ENCODE measurements around the gene HDAC9. TPM values are rescaled to one million over a fixed set of nuclear protein-coding genes. Genes with fewer than 3 reads are reported as not detected.

HDAC9 gene
- total RNA-seq, 2 donors from 2014 or later, result 4.9 to 12.9 TPM

DNA sequence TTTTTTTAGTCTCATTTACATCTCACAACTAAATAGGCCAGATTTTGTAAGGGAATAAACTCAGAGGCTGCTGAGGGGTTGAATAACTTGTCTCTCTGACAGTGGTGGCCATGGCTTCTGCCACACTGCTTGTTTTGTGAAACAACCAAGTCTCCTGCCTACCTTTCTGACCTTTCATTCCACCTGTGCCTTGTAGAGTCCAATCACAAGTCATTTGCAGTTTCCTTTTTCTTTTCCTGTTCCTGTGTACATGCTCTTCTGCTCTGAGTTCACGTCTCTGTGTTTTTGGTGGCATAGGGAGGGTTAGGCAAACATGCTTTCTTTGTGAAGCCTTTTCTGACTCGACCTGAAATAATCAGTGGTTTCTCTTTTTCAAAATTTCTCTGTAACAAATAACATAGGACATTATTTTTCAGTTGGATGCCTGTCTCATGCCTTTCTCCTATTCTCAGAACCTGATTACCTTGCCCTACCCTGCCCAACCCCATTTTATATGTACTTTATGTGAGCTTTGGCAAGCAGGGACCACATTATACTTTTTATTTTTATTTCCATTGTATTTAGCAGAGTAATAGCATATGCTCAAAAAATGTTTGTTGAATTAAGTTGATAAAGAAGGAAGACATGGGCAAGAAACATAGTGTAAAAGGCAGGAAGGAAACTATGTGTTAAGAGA is 81.7 kb downstream of the HDAC9 start:
- no peaks in the 10 kb centered on the region for H3K27me3 ChIP-seq
- DNase-seq (no peak), ATAC-seq (no peak)
- TF ChIP-seq, protein P1, sequence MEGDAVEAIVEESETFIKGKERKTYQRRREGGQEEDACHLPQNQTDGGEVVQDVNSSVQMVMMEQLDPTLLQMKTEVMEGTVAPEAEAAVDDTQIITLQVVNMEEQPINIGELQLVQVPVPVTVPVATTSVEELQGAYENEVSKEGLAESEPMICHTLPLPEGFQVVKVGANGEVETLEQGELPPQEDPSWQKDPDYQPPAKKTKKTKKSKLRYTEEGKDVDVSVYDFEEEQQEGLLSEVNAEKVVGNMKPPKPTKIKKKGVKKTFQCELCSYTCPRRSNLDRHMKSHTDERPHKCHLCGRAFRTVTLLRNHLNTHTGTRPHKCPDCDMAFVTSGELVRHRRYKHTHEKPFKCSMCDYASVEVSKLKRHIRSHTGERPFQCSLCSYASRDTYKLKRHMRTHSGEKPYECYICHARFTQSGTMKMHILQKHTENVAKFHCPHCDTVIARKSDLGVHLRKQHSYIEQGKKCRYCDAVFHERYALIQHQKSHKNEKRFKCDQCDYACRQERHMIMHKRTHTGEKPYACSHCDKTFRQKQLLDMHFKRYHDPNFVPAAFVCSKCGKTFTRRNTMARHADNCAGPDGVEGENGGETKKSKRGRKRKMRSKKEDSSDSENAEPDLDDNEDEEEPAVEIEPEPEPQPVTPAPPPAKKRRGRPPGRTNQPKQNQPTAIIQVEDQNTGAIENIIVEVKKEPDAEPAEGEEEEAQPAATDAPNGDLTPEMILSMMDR (IDR thresholded peaks at IDR 0.05), result no peak
- no peak for TF ChIP-seq POLR2A (IDR thresholded peaks at IDR 0.05)
- H3K27ac ChIP-seq, result no peak overlapping the region
- H3K4me1 ChIP-seq, result peaks cover 5% of the 10 kb centered on the region
- H3K36me3 ChIP-seq (replicated peaks in 1 of 2; ENCODE audit: insufficient read depth in 1 of 2, low read depth in 2 of 2), result no peaks in the 10 kb centered on the region
- WGBS, 2 donors, result 27 to 54% methylated on average over 2 of the region's 2 CpGs
- H3K9me3 ChIP-seq, result no peaks in the 10 kb centered on the region
- intact Hi-C loops (cut with DNase I), result no loop called here
- no peak overlapping the region for H3K4me3 ChIP-seq

DNA sequence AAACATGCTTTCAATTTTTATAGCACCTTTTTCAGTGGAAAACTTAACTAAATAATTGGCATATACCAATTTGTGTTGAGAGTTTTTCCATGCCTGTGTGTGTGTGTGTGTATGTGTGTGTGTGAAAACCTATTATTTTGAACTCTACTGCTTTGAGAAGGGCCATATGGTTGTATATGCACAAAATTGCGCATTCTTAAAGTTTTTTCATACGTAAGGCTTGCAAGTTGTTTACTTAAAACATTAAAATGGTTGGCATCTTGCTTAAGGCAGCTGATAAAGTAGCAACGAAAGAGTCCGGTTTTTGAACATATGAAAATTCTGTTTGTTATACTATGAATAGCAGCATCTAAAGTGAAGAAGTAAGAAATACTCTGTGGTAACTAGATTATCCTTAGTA is 84.1 kb downstream of the HDAC9 start:
- TF ChIP-seq POLR2A (IDR thresholded peaks at IDR 0.05), result no peak
- TF ChIP-seq, protein P1 (IDR thresholded peaks at IDR 0.05), result no peak
- DNase-seq, result no peak
- intact Hi-C loops (cut with DNase I), result no loop called here
- H3K4me3 ChIP-seq, result no peak overlapping the region
- H3K4me1 ChIP-seq, result peaks cover 5% of the 10 kb centered on the region
- H3K27ac ChIP-seq, result no peak overlapping the region
- no peaks in the 10 kb centered on the region for H3K27me3 ChIP-seq
- no peaks in the 10 kb centered on the region for H3K9me3 ChIP-seq
- no peak for ATAC-seq
- 60 to 64% methylated on average over 4 of the region's 4 CpGs for WGBS, 2 donors
- H3K36me3 ChIP-seq (replicated peaks in 1 of 2; ENCODE audit: insufficient read depth in 1 of 2, low read depth in 2 of 2), result no peaks in the 10 kb centered on the region

DNA sequence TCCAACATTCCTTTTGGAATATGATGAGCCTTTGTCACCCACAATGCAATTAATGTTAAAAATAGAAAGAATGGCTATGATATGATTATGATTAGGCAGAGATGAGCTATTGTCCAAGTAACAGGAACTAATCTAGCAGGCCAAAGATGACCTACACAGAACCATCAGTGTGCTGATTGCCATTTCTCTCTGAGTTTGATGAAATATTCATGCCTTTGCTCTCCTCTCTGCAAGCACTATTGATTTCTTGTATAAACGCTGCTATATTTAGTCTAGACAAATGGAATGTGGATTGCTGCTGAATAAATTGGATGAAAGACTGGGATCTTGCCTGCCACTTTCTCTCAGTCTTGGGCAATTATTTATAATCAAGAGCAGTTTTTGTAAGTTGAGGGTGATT is 85.4 kb downstream of the HDAC9 start:
- Histone ChIP-seq H3K27ac (no peak overlapping the region), H3K36me3 (replicated peaks in 1 of 2; ENCODE audit: insufficient read depth in 1 of 2, low read depth in 2 of 2) (no peaks in the 10 kb centered on the region), H3K4me1 (peaks cover 5% of the 10 kb centered on the region), H3K27me3 (no peaks in the 10 kb centered on the region), H3K4me3 (no peak overlapping the region), H3K9me3 (no peaks in the 10 kb centered on the region)
- intact Hi-C loops (cut with DNase I), result no loop called here
- TF ChIP-seq, protein P1 (IDR thresholded peaks at IDR 0.05), result no peak
- TF ChIP-seq POLR2A (IDR thresholded peaks at IDR 0.05), result no peak
- 5 to 19% methylated on average over 1 of the region's 1 CpG for WGBS, 2 donors
- DNase-seq (no peak), ATAC-seq (no peak)

DNA sequence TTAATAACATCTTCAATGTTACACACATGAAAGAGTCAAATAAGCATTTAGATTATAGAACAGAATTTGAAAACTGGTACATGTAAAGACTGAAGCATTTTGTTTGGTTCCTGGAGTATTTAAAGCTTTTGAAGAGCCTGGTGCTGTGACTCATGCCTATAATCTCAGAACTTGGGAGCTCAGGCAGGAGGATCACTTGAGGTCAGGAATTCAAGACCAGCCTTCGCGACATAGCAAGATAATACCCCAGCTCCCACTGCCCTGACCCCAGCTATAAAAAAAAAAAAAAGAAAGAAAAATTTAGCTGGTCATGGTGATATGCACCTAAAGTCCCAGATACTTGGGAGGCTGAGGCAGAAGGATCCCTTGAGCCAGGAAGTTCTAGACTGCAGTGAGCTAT is 87.8 kb downstream of the HDAC9 start:
- Histone ChIP-seq H3K27me3 (no peaks in the 10 kb centered on the region), H3K4me3 (no peak overlapping the region), H3K36me3 (replicated peaks in 1 of 2; ENCODE audit: insufficient read depth in 1 of 2, low read depth in 2 of 2) (no peaks in the 10 kb centered on the region), H3K4me1 (peaks cover 5% of the 10 kb centered on the region), H3K9me3 (no peaks in the 10 kb centered on the region), H3K27ac (no peak overlapping the region)
- DNase-seq, result no peak
- ATAC-seq, result no peak
- TF ChIP-seq POLR2A (IDR thresholded peaks at IDR 0.05), result no peak
- TF ChIP-seq, protein P1 (IDR thresholded peaks at IDR 0.05), result no peak
- 64 to 66% methylated on average over 2 of the region's 2 CpGs for WGBS, 2 donors
- intact Hi-C loops (cut with DNase I), result no loop called here

DNA sequence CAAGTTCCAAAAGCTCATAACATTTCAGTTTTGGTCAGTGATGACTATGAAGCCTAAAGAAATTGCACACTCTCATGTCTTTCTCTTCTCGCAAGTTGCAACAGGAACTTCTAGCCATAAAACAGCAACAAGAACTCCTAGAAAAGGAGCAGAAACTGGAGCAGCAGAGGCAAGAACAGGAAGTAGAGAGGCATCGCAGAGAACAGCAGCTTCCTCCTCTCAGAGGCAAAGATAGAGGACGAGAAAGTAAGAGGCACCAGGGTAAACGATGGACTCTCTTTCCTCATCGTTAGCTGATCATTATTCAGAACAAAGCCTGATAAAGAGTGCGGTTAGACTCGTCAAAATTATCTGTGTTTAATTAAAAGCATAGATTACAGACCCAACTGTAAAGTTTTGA is 94.7 kb downstream of the HDAC9 start:
- Histone ChIP-seq H3K36me3 (replicated peaks in 1 of 2; ENCODE audit: insufficient read depth in 1 of 2, low read depth in 2 of 2) (no peaks in the 10 kb centered on the region), H3K27ac (no peak overlapping the region), H3K9me3 (no peaks in the 10 kb centered on the region), H3K4me3 (no peak overlapping the region), H3K27me3 (no peaks in the 10 kb centered on the region), H3K4me1 (no peaks in the 10 kb centered on the region)
- WGBS, 2 donors, result 30 to 49% methylated on average over 7 of the region's 7 CpGs
- ATAC-seq (no peak), DNase-seq (no peak)
- TF ChIP-seq, protein P1 (IDR thresholded peaks at IDR 0.05), result no peak
- no peak for TF ChIP-seq POLR2A (IDR thresholded peaks at IDR 0.05)
- intact Hi-C loops (cut with DNase I), result no loop called here
